NCI-H226 (cell line): ENCODE data around the gene ASB1.
"Not testable (repeated sequence)": the region's sequence is repeated elsewhere in the genome, so short reads cannot be mapped to it uniquely, and the experiment has no call there.

Source experiments
- DNase-seq: peaks from one replicate; pipeline ENCODE4 v3.0.0-alpha.2; 2015

The ASB1 gene

DNA sequence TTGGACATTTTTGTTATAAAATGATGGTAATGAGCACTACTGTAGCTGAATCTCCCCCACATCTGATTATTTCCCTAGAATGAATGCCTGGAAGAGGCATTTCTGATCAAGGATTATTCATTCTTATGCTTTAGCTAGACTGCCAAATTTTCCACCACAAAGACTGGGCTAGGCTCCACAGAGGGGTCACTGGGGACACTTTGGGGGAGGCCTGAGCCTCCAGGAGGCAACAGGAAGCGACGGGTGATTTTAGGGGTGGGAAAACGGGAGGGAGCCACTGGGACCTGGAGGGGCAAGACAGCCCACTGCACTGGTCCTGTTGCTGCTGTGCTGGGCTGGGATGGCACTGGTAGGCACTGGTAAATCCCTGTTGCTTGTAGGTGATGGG, 2.4 kb upstream of the ASB1 start:
- DNase-seq, result peak; percentile 34

DNA sequence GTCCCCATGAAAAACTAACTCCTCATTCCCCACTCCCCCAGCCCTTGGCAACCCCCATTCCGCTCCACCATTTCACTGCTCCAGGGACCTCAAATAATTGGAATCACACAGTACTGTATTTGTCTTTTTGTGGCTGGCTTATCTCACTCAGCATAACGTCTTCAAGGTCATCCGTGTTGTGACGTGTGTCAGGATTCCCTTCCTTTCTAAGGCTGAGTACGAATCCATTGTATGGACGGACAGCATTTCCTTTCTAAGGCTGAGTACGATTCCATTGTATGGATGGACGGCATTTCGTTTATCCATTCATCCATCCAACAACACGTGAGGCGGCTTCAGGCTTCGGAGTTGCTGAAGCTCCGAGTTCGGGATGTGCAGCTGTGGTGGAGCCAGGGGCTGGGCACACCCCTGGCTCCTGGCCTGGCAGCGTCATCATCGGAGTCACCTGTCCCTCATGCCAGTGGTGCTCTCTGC, 1.2 kb upstream of the ASB1 start:
- no peak for DNase-seq

DNA sequence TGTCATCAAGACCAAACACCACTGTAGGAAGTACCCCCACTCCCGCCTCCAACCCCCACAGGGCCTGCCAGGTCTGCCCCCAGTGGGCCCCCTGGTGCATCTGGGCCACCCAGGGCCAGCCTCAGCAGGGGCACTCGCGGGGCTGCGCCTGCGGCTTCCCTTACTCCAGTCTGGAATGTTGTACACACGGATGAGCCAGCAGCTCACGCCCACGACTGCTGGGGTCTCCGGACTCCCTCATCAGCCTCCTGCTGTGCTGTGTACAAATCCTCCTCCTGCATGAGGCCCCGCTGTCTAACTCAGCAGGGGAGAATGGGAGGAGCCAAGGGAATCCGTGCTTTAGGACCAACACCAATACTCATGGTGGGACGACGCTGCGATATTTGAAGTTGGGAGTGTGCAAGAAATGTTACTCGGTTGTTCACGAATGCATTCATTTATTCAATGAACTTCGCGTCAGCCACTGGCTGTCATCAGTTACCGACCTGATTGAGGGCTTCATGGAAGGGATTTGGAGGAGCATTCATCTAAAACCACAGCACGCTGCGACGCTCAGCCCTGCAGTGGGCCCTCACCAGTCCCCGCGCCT, 654 bp upstream of the ASB1 start:
- peak; percentile 17 for DNase-seq

DNA sequence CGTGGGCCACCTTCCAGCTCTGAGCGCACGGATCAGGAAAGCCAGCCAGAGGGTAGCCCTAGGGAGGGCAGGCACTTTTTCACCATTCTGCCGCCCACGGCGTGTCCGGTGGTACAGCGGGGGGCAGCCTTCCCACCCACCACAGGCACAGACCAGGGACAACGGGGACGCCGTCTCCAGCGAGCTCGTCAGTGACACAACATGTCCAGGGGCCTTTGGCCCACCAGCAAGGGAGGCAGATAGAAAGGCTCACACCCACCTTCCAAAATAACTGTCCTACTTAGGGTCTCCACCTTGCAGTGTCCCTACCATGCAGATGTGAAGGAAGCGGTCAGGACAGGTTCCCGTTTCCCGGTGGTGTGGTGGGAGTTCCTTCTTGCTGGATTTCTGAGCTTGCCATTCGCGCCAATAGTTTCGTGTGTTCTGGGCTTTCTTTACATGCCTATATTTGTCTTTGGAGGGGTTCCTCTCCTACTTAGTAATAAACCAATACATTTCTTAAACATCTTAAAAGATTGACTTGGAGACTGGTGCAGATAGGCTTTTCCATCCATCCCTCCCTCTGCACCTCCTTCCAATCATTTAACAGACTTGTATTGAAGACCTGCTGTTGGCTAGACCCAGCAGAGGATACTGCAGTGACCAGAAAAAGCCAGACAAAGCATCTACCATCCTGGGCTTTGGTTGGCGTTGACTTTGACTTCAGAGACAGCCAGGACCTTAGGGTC, 872 bp downstream of the ASB1 start:
- no peak for DNase-seq

DNA sequence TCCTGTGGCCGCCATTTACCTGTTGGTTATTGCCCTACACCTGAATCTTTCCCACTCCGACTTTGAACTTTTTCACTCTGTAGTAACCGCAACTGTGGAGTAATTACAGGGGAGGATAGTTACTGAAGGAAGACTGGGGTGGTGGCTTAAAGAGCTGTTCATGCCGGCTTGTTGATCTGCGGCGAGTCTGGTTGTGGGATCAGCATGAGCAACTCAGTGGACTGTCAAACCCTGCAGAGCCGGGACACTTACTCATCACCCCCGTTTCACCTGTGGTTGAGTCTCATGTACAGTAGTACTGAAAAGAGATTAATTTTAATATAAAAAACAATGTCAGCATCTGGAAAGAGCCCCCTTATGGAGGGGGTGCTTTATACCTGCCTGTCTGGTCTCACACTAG, 2.1 kb downstream of the ASB1 start:
- DNase-seq, result no peak

DNA sequence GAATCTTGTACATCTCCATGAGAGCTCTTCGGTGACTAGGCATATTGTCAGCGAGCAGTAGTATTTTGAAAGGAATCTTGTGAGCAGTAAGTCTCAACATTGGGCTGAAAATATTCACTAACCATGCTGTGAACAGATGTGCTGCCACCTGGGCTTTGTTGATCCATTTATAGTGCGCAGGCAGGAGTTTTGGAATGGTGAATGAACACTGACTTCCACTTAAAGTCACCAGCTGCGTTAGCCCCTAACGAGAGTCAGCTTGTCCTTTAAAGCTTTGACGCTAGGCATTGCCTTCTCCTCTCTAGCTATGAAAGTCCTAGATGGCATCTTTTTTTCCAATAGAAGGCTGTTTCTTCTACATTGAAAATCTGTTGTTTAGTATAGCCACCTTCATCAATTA, 4.1 kb downstream of the ASB1 start:
- DNase-seq, result no peak

DNA sequence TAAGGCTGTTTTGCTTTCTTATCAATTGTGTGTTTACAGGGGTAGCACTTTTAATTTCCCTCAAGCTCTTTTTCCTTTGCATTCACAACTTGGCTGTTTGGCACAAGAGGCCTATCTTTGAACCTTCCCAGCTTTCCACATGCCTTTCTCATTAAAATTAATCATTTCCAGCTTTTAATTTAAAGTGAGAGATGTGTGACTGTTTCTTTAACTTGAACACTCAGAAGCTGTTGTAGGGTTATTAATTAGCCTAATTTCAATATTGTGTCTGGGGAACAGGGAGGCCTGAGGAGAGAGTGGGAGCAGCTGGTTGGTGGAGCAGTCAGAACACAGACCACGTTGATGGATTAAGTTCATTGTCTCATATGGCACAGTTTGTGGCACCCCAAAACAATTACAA, 4.7 kb downstream of the ASB1 start:
- no peak for DNase-seq

DNA sequence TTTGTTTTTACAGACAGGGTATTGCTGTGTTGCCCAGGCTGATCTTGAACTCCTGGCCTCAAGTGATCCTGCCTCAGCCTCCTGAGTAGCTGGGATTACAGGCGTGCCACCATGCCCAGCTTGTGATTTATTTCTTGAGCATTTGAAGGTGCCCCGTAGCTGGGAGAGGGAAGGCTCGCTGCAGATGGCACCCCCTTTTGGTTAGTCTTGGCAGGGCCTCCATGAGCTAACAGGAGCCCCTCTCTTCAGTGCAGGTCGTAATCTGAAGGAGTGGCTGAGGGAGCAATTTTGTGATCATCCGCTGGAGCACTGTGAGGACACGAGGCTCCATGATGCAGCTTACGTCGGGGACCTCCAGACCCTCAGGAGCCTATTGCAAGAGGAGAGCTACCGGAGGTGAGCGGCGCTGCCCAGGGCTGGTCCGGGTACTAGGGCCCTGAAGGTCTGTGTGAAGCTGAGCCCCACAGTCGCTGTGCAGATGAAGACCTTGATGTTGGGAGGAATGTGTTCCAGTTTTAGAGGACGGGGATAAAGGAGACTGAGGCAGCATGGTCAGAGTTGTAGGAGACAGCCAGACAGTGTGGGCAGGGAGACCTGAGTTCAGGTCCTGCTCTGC, 6.7 kb downstream of the ASB1 start:
- DNase-seq, result no peak

DNA sequence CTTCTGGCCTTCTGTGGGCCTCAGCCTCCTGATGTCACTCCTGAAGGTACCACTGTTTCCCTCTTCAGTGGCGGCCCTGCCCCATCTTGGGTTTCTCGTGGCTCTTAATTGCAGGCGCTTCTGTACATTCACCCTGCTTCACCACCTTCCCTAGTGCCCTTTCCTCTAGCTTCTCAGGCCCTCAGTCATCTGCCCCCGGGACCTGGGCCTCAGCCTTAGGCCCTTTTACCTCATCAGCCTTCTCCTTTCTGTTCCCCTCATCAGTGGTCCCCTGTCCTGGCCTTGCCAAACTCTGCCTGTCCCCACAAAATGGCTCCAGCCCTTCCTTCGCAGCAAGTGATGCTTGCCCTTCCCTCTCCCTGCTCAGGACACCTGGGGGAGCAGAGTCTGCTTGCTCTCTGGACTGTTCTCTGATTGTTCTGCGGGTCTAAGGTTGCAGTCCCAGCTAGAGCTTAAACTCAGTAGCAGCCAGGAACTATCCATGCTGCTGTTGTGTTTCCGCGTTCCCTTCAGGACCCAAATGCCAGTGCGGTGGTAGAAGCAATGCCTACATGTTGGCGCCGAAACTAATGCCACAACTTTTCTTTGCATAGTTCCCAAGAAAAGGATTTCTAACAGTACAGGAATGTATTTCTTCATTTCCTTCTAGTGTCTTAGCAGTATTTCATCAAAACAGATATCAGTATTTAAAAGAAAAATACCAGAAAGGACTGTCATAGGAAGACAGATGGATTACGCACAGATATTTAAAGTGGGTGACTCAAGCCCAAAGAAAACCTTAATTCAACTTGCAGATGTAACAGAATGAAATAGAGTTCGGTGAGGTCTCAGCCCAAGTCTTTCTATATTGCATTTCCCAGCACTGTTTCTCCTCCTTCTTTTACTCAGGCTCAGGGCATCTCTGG, 7.5 kb downstream of the ASB1 start:
- peak; percentile 56 for DNase-seq

DNA sequence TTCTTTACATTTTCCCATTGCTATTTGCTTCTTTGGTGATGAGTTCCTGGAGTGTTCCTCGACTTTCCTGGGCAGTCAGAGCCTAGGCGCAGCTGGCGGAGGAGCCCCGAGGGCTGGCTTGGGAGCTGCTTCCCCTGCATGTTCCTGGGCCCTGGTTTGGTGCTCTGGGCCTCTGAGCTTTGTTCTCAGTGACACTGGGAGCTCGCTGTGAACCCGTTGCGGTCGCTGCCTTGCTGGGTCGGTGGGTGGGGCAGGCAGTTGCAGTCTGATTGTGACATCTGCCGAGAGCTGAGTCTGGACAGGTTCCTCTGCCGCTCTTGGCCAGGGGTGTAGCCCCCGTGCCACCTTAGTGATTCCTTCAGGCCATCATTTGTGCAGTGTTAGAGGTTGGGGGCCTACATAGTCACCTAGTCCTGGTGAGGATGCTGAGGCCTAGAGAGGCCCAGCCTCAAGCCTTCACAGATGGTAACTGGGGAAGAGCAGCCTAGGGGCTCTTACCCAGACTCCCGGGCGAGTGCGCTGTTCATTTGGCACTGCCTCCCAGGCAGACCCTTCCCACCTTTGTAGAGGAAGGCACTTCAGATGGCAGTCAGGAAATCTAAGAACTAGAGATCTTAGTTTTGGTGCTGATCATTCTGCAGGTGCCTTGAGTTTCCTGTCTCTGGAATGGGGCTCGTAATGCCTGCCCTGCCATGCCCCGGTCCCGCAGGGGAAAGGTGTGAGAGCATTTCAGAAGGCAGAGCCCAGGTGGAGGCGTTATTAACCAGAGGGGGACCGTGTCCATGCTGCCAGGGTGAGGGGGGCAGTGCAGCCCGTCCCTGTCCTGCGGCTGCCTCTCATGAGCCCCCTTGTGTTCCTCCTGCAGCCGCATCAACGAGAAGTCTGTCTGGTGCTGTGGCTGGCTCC, 8.4 kb downstream of the ASB1 start:
- DNase-seq, result no peak

DNA sequence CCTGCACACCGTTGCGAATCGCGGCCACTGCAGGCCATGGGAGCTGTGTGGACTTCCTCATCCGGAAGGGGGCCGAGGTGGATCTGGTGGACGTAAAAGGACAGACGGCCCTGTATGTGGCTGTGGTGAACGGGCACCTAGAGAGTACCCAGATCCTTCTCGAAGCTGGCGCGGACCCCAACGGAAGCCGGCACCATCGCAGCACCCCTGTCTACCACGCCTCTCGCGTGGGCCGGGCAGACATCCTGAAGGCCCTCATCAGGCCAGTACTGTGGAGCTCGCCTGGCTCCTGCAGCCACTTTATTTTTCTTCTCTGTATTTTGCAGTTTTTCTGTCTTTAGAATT, 9.0 kb downstream of the ASB1 start:
- no peak for DNase-seq

DNA sequence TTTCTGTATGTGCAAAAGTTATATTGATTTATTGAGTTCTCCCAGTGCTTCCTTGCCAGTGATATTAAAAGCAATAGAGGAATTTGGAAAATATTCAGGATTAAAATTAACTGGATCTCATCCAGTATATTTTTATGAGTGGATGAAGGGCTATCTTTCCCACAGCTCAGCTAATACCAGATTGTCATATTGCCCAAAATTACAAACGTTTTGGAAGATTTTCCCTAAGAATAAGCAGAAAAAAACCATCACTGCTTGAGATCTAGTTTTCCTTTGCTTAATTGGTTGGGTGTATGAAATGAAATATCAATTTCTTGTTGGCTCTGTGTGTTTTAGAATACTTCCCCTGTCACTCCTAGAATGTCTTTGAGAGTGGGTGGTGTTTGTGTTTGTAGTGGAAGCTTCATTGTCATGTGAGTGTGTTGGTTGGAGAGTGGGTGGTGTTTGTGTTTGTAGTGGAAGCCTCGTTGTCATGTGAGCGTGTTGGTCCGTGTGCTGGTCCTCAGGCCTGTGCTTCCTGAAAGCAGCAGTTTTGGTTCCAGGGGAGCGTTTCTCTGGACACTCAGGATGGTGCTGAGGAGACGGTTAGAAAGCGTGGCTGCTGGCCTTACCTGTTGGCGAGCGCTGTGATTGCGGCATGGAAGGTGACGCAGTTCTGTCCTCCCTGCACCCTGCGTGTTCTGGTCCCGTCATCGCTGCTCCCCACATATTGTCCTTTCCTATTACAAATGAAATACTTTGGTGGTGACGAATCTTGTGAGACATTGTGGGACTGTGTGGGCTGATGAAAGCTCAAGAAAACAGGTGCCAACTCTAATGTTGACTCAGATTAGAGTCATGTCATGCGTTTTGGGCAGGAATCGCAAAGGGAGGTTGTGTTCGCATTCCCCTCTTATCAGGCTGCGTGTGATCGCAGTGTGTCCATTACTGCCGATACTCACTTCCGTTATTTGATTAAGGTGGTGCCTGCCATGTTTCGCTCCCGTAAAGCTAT, 12.4 kb downstream of the ASB1 start:
- peak; percentile 91 for DNase-seq

DNA sequence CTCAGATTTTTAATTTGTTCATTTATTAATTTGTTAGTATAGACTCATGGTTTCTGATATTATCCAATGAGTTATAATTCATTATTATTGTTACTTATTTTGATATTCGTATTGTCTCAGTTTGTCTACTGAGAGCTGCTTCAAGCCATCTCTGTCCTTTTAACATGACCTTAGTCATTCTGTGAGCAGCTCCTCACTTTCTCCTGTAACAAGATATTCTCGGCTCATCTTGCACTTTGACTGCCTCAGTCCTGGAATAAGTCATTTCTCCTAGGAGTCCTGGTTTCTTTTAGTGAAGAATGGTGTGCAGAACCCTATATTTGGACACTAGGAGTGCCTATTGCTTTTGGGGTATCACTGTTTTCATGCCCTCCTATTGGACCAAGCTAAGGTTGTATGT, 13.2 kb downstream of the ASB1 start:
- no peak for DNase-seq

DNA sequence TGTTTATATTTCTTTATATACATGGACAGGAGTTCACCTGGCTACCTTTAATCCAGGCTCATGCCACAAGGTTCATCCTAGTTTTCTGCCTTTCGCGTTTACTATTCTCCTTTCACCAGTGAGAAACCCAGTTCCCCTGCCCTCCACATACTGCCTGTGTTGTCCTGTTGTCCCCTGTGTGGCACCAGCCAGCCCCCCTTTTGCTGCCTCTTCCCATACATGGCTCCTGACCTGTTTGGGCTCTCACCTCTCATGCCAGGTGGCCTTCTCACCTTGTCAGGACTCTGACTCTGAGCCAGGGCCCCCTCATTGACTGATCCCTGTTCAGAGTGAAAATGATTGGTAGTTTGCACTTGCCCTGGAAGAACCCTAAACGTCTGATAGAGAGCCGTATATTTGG, 13.6 kb downstream of the ASB1 start:
- no peak for DNase-seq

DNA sequence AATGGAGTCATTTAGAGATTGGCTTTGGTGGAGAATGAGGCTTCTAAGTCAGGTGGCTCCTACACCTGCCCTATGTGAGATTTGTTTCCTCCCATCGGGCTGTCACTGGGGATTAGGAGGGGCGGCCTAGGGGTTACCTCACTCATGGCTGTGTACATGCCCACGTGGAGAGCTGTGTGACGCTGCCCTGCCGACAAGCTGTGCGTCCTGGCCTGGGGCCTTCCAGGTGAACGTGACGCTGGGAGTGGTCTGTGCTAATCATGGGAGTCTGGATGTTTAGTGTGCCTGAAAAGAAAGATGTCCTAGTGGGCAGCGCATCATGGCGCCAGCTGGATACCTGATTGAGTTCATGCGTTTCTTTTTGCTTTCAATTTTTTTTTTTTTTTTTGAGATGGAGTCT, 14.0 kb downstream of the ASB1 start:
- no peak for DNase-seq

DNA sequence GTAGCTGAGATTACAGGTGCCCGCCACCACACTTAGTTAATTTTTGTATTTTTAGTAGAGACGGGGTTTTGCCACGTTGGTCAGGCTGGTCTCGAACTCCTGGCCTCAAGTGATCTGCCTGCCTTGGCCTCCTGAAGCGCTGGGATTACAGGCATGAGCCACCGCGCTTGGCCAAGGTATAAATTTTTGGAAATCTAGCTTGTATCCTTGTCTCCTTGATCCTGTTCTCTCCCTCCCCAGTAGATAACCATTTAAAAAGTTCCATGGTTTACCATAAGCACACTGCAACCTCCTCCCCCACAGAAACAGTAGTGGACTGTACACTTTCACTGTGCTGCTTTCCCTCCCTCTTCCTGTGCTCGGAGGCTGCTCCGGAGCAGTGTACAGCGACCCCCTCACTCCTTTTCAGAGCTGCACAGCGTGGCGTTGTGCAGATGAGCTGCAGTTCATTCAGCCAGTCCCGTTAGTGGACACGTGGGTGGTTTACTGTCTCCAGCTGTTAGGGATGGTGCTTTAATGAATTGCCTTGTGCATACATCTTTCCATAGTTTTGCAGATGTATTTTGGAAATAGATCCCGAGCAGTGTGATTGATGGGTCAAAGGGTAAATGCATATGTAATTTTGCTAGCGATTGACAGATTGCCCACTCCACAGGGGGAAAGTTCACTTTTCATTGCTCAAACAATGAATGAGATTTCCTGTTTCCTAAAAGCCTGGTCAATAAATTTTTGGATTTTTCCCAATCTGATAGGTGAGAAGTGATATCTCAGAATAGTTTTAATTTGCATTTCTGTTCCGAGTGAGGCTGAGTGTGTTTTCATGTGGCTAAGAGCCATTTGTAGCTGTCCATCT, 14.8 kb downstream of the ASB1 start:
- no peak for DNase-seq

DNA sequence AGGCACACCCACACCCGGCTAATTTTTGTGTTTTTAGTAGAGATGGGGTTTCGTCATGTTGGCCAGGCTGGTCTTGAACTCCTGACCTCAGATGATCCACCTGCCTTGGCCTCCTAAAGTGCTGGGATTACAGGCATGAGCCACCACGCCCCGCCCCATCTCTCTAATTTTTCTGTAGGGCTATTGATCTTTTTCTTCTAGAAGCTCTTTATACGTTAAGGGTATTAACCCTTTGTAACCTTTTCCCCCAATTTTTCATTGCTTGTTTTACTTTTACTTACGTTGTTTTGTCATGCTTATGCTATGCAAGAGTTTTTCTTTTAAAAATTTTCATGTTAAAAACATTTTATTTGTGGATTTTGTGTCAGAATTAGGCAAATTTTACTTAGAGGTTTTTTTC, 15.5 kb downstream of the ASB1 start:
- not testable (repeated sequence) for DNase-seq

DNA sequence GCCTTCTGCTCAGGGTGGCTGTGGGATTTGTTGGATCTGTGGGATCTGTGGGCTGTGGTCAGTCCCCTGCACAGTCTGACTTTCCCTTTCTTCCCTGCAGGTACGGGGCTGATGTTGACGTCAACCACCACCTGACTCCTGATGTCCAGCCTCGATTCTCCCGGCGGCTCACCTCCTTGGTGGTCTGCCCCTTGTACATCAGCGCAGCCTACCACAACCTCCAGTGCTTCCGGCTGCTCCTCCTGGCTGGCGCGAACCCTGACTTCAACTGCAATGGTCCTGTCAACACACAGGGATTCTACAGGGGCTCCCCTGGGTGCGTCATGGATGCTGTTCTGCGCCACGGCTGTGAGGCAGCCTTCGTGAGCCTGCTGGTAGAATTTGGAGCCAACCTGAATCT, 17.5 kb downstream of the ASB1 start:
- no peak for DNase-seq

DNA sequence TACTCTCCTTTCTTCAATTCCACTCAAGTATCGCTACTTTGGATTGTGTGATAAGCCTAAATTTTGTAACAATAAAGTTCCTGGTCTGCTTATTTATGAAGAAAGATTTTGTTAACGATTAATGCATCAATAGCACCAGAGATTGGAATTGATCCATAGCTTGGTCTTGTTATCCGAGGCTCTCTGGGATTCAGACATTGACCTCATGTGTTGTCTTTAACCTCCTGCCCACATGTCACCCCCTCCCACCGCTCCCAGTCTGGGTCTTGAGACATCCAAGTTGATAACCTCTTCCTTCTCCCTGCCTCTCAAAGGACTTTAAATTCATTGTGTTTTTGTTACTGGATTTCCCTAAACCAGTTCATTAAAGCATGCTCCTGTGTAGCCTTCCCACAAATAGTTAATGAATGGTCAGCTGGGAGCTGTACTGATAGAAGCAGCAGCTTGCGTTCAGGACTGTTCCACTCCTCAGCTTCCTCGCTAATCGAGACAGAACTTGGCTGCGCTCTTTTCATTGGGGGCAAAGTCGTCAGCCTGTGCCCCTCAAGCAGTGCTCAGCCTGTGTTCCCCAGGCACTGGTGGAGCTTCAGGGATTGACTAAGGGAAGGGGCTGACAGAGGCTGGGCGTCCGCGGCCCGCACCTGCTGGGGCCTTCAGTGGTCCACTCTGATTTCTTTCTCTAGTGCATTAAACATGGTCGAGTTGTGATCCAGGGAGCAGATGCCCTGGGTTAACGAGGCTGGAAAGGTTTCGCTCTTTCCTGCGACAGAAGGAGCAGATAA, 18.9 kb downstream of the ASB1 start:
- no peak for DNase-seq
